Measurements from ENCODE around the gene ELK4. TPM values are rescaled to one million over a fixed set of nuclear protein-coding genes. Genes with fewer than 3 reads are reported as not detected.
A peak's percentile ranks its signal among the peaks of the same experiment; 100 is the strongest.

Gene ELK4
- polyA plus RNA-seq, 3 donors = 1.4 to 9.0 (median 2.6) TPM

- intact Hi-C loops (cut with micrococcal nuclease) = no loop called here
- Histone ChIP-seq H3K4me3 (replicated peaks in 1 of 3; ENCODE audit: low read depth in 2 of 3, low read length in 3 of 3) (no peak overlapping the region), H3K27me3 (ENCODE audit: control insufficient read depth in 2 of 2, insufficient read depth in 2 of 2, low read length in 2 of 2) (no peaks in the 10 kb centered on the region), H4K20me1 (ENCODE audit: insufficient read depth, low read length) (no peaks in the 10 kb centered on the region), H3K4me1 (ENCODE audit: control insufficient read depth in 1 of 2, insufficient read depth in 2 of 2, low read length in 2 of 2) (peaks cover 52 to 55% of the 10 kb centered on the region in 2 donors), H3K9ac (ENCODE audit: insufficient read depth, low read length, poor library complexity, severe bottlenecking) (no peak overlapping the region), H3K9me3 (replicated peaks in 1 of 2; ENCODE audit: control insufficient read depth in 1 of 2, insufficient read depth in 1 of 2, low read length in 2 of 2) (no peaks in the 10 kb centered on the region), H3K4me2 (replicated peaks; ENCODE audit: extremely low read depth, low read length, poor library complexity, severe bottlenecking) (no peak overlapping the region), H3K36me3 (replicated peaks in 1 of 2; ENCODE audit: control insufficient read depth in 1 of 2, insufficient read depth in 2 of 2, low read length in 2 of 2) (no peaks in the 10 kb centered on the region), H3K27ac (ENCODE audit: low read depth in 1 of 2, low read length in 2 of 2) (no peak overlapping the region), H2AFZ (ENCODE audit: insufficient read depth, low read depth, low read length, poor library complexity, severe bottlenecking) (peak overlapping the region; percentile 53), H3K79me2 (ENCODE audit: insufficient read depth, low read length) (no peaks in the 10 kb centered on the region)
- Mint-ChIP-seq H3K4me1 (peaks cover 50% of the 10 kb centered on the region), H3K9me3 (no peaks in the 10 kb centered on the region), H3K27me3 (ENCODE audit: low read depth in 3 of 3) (peaks cover 5 to 17% (median 7%) of the 10 kb centered on the region in 3 donors), H3K36me3 (no peaks in the 10 kb centered on the region), H3K4me3 (peak overlapping the region in 1 of 2 donors; percentile 2), H3K27ac (no peak overlapping the region)
- DNase-seq = no peak
- WGBS (ENCODE audit: insufficient coverage) = 43% methylated on average over 6 of the region's 9 CpGs
- no peak for TF ChIP-seq CTCF (IDR thresholded peaks at IDR 0.05)
Observed at GRCh38 chr1:205665201-205666045, 33.6 kb upstream of the ELK4 start.

GRCh38 chr1:205664399-205665017 lies 32.7 kb upstream of the ELK4 start:
- Histone ChIP-seq H3K4me1 (ENCODE audit: control insufficient read depth in 1 of 2, insufficient read depth in 2 of 2, low read length in 2 of 2) (peaks cover 43 to 45% of the 10 kb centered on the region in 2 donors), H2AFZ (ENCODE audit: insufficient read depth, low read depth, low read length, poor library complexity, severe bottlenecking) (no peak overlapping the region), H3K9ac (ENCODE audit: insufficient read depth, low read length, poor library complexity, severe bottlenecking) (no peak overlapping the region), H4K20me1 (ENCODE audit: insufficient read depth, low read length) (no peaks in the 10 kb centered on the region), H3K4me3 (replicated peaks in 1 of 3; ENCODE audit: low read depth in 2 of 3, low read length in 3 of 3) (no peak overlapping the region), H3K27ac (ENCODE audit: low read depth in 1 of 2, low read length in 2 of 2) (no peak overlapping the region), H3K4me2 (replicated peaks; ENCODE audit: extremely low read depth, low read length, poor library complexity, severe bottlenecking) (no peak overlapping the region), H3K36me3 (replicated peaks in 1 of 2; ENCODE audit: control insufficient read depth in 1 of 2, insufficient read depth in 2 of 2, low read length in 2 of 2) (no peaks in the 10 kb centered on the region), H3K27me3 (ENCODE audit: control insufficient read depth in 2 of 2, insufficient read depth in 2 of 2, low read length in 2 of 2) (no peaks in the 10 kb centered on the region), H3K79me2 (ENCODE audit: insufficient read depth, low read length) (no peaks in the 10 kb centered on the region), H3K9me3 (replicated peaks in 1 of 2; ENCODE audit: control insufficient read depth in 1 of 2, insufficient read depth in 1 of 2, low read length in 2 of 2) (no peaks in the 10 kb centered on the region)
- H3K27ac Mint-ChIP-seq = peak overlapping the region in 3 of 7 donors; percentile 14 to 78 (median 26)
- H3K9me3 Mint-ChIP-seq = no peaks in the 10 kb centered on the region
- intact Hi-C loops (cut with micrococcal nuclease) = no loop called here
- no peaks in the 10 kb centered on the region for H3K36me3 Mint-ChIP-seq
- no peak overlapping the region for H3K4me3 Mint-ChIP-seq
- peaks cover 43% of the 10 kb centered on the region for H3K4me1 Mint-ChIP-seq
- DNase-seq = peak in 2 of 3 donors; percentile 25 to 57
- peaks cover 5 to 17% (median 7%) of the 10 kb centered on the region in 3 donors for H3K27me3 Mint-ChIP-seq (ENCODE audit: low read depth in 3 of 3)
- no peak for TF ChIP-seq CTCF (IDR thresholded peaks at IDR 0.05)
- 84% methylated on average over 17 of the region's 19 CpGs for WGBS (ENCODE audit: insufficient coverage)

Data from CD14-positive monocyte (primary cell).